HG03521 (cell line): ENCODE measurements around the gene NKAPL.
A peak's percentile ranks its signal among the peaks of the same experiment; 100 is the strongest.

Experiments
- ATAC-seq: cut with Tn5 transposase; IDR thresholded peaks from one replicate; pipeline ENCODE4 v1.9.1; 2021; ENCODE audit warnings: mild to moderate bottlenecking, moderate library complexity; ENCODE audit not compliant: unreplicated experiment

The NKAPL gene

DNA sequence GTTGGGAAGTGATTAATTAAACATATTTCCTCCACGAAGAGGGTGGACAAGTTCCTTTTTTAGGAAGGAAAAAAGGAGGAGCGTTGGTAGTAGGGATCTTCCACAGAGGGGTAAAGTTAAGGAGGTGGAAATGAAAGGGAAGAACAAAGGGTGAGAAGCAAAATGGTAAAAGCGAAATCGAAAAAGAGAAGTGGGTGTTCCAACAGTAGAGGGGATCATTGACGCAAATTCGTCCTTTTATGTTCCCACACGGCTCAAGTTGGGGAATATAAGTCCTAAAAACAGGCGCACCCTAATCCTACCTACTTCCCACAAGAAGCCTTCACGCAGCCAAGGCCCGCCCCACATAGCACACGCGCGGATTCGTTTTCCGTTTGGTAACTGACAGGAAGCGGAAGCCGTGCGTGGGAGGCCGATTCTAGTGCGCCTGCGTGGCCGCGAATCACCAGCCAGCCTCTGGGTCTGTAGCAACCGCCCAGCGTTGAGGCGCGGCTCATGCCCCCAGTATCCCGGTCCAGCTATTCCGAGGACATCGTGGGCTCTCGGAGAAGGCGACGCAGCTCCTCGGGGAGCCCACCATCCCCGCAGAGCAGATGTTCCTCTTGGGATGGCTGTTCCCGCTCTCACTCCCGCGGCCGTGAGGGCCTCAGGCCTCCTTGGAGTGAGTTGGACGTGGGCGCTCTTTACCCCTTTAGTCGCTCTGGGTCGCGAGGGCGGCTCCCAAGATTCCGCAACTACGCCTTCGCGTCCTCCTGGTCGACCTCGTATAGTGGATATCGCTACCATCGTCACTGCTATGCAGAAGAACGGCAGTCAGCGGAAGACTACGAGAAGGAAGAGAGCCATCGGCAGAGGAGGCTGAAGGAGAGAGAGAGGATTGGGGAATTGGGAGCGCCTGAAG is at the start of gene NKAPL:
Gene NKAPL (plus strand): TSS at position 421 of the 901 bp plus-strand sequence. CDS start 75 bp downstream, at position 496.
- ATAC-seq, result no peak

- no peak for ATAC-seq
Measured at GRCh38 chr6:28209753-28210535, 49.2 kb upstream of the NKAPL start.

GRCh38 chr6:28211840-28212509 is 47.1 kb upstream of the NKAPL start:
- ATAC-seq, result peak; percentile 28

DNA sequence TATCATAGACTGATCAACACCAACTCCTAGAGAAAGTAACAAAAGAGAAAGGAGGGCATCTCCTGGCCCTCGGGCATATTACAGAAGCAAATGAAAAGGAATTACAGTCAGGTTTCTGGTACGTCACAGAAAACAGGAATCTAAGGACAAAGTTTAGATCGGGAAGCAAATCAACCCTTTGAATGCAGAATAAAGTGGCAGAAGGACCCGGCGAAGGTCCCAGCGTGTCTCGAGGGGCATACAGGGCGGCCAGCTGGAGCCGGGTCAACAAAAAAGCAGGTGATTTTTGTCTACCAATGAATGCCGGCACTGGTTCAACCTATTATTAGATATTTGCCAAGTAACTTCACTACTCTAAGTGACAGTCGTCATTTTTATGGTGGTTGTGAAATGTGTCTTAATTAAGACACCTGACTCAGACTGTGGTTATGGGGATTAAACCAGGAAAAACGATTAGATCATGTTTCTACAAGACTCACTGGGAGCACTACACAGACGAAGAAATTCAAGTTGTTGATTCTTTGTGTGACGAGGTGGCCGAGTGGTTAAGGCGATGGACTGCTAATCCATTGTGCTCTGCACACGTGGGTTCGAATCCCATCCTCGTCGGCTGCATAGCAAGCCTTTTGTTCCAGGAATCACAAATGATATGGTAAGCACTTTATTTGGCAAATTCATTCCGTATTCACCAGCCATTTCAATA is 46.4 kb upstream of the NKAPL start:
- peak; percentile 59 for ATAC-seq

DNA sequence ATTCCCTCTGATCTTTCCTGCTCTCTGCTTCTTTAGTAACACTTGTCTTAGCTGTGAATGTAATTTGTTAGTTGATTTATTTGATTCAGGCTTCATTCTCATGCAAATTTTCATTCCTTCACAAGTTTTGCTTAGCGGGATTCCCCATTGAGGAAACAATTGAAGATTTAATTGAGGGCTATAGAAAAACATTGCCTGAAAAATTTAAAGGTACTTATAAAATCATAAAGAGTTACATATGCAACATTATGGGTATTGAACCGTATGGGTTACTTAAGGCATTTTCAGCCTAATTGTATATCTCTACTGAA is 45.9 kb upstream of the NKAPL start:
- ATAC-seq, result no peak

GRCh38 chr6:28215425-28215824 is 43.7 kb upstream of the NKAPL start:
- no peak for ATAC-seq

- ATAC-seq, result no peak
Measured at GRCh38 chr6:28217890-28218289, 41.2 kb upstream of the NKAPL start.

GRCh38 chr6:28218312-28219248 is 40.5 kb upstream of the NKAPL start:
- ATAC-seq, result peak; percentile 47

GRCh38 chr6:28220257-28221133 is 38.6 kb upstream of the NKAPL start:
- no peak for ATAC-seq

GRCh38 chr6:28224131-28225055 is 34.7 kb upstream of the NKAPL start:
- no peak for ATAC-seq

GRCh38 chr6:28225056-28225834 is 33.9 kb upstream of the NKAPL start, which contains the start of gene ZSCAN9:
ZSCAN9 (plus strand) TSS chr6:28225275; CDS start chr6:28227085, 1,810 bp downstream.
- ATAC-seq, result peak; percentile 85

DNA sequence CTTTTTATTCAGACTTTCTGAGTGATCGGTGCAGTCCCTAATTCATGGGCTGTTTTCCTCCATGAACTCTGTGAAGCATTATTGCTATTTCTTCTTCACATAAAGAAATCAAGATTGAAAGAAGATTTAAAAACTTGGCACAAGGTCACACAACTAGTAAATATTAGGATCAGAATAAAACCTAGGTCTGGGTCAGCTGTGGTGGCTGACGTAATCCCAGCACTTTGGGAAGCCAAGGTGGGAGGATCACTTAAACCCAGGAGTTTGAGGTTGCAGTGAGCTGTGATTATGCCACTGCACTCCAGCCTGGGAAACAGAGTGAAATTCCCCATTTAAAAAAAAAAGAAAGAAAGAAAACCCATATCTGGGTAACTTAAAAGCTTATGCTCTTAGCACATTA is 32.6 kb upstream of the NKAPL start:
- no peak for ATAC-seq

DNA sequence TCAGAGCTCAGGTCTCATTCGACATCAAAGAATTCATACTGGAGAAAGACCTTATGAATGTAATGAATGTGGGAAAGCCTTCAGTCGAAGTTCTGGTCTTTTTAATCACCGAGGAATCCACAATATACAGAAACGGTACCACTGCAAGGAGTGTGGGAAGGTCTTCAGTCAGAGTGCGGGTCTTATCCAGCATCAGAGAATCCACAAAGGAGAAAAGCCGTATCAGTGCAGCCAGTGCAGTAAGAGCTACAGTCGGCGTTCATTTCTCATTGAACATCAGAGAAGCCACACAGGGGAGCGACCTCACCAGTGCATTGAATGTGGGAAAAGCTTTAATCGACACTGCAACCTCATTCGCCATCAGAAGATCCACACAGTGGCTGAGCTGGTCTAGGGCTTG is 26.3 kb upstream of the NKAPL start:
- ATAC-seq, result no peak

DNA sequence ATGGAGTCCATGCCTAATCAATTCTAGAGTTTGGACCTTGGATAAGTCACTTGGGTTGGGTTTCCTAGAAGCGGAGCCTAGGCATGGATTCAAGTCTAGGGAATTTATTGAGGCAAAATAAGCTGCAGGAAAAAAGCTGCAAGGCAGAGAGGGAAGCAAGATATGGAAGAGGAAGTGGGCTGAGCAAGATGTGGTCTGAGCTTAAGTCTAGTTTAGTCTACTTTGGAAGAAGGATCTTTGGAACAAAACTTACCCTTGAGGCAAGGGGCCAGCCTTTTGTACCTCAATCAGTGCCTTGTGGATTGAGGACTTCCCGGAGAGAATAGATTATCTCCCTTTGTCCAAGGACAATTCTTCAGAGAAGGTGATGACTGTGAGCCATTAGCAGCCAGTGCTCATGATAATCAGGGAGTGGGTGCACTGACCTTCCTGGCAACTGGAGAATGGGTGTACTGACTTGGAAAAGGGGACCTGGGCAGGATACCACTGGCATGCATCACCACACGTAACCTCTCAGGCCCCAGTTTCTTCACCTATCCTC is 23.1 kb upstream of the NKAPL start:
- ATAC-seq, result no peak

DNA sequence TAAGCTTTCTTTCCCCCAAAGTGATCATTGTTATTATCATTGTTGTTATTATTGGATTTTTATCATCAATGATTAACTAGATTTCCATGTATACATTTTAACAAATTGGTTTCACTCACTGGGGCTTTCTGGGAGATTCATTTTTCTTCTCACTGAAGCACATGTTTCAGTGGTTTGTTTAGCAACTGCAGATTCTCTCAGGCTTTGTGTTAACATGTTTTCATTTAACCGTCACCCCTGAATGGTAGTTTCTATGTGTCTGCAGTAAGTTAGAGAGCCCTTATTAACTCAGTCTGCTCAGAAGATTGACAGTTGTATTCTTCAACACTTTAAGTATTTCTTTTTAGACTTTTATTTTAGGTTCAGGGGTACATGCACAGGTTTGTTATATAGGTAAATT is 19.5 kb upstream of the NKAPL start:
- no peak for ATAC-seq

DNA sequence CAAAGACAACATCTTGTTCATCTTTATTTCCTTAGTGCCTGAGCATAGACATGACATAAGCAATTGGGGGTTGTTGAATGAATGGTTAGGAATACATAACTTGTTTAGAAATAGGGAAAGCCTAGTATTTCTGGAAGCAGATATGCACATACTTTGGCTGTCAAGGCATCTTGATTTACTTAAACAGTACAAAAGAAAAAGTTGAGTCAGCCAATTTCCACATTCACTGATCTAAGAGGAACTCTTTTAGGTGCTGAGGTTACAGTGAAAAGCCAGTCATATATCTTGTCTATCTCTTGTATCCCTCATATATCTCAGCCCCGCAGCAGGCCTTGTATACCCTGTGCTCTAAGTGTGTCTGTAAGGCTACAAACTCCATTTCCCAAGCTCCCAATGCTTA is 18.6 kb upstream of the NKAPL start:
- no peak for ATAC-seq

DNA sequence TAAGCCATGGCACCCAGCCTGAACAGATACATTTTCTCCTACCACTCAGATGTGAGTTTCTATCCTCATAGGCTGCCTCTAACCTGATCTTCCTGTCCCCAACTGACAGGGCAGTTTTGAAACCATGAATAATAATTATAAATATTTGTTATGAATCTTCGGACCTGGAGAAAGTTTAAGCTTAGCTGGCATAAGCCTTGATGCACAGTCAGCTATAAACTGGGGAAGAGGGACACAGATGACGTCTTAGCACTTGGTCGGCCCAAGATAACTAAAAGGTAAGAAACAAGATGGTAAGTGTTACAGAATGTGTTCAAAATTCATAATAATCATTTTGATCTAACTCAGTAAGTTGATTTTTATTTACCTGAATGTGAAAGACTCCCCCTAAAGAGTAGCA is 15.2 kb upstream of the NKAPL start:
- ATAC-seq, result no peak
